Breast epithelium (tissue), 4 donors: ENCODE results near the gene ERC1. TPM values are rescaled to one million over a fixed set of nuclear protein-coding genes. Genes with fewer than 3 reads are reported as not detected.

Source experiments
- DNase-seq, 2 donors: peaks; one replicate each; pipeline ENCODE4 v3.0.0-alpha.2; 2019; ENCODE audit warnings: low spot score in 2 of 2
- H3K27ac ChIP-seq, 2 donors: fragments of 200-600 bp; sonication (generic) in 1 of 2; one replicate each; pipeline ENCODE4 v1.5.1; 2016 to 2019; ENCODE audit warnings: mild to moderate bottlenecking in 1 of 2
- H3K27me3 ChIP-seq, 2 donors: fragments of 200-600 bp; sonication (generic) in 1 of 2; one replicate each; pipeline versions ENCODE4 v1.5.1 to v1.6.0; 2017 to 2019; ENCODE audit warnings: control low read depth in 1 of 2, mild to moderate bottlenecking in 1 of 2
- H3K36me3 ChIP-seq: fragments of 200-600 bp; one replicate; pipeline ENCODE4 v1.5.1; 2019
- H3K4me1 ChIP-seq, 2 donors: fragments of 200-600 bp; sonication (generic); one replicate each; pipeline ENCODE4 v1.5.1; 2016 to 2019; ENCODE audit warnings: control low read depth in 1 of 2
- H3K4me3 ChIP-seq, 3 donors: fragments of 200-600 bp; sonication (generic); 1 replicate in 2 of 3; 2 replicates in 1 of 3; pipeline ENCODE4 v1.5.1; 2016 to 2019; ENCODE audit warnings: mild to moderate bottlenecking in 3 of 3, moderate library complexity in 2 of 3
- H3K9me3 ChIP-seq, 2 donors: fragments of 200-600 bp; sonication (generic) in 1 of 2; one replicate each; pipeline ENCODE4 v1.5.1; 2016 to 2019; ENCODE audit warnings: control low read depth in 1 of 2
- CTCF ChIP-seq, 3 donors: fragments of 450-650 bp; IDR thresholded peaks; one replicate each; pipeline ENCODE4 v1.5.1; 2016 to 2017; ENCODE audit warnings: antibody characterized with exemption in 3 of 3, mild to moderate bottlenecking in 3 of 3, moderate library complexity in 3 of 3
- POLR2A ChIP-seq: fragments of 450-650 bp; IDR thresholded peaks from one replicate; pipeline ENCODE4 v1.6.1; 2016; ENCODE audit warnings: antibody characterized with exemption, mild to moderate bottlenecking, moderate library complexity
- POLR2AphosphoS5 ChIP-seq, 3 donors: sonication (generic); formaldehyde crosslinking; IDR thresholded peaks; one replicate each; pipeline ENCODE4 v1.6.1; 2017; ENCODE audit warnings: antibody characterized with exemption in 3 of 3
- intact Hi-C: fragments of 100-400 bp; cut with DNase I; formaldehyde crosslinking; loops from one replicate; pipeline ENCODE4 v1.15.1; 2023; ENCODE audit warnings: low total_unique reads
- total RNA-seq, 3 donors: library from RNA; depleted of rRNA; stranded (reverse); fragments of >200 nt; gene quantifications; one replicate each; pipeline ENCODE4 v1.1.0, GENCODE V29; 2016

Gene ERC1
- total RNA-seq, 3 donors from 2014 or later = 47.4 to 63.4 (median 52.8) TPM

GRCh38 chr12:1107669-1108068 is 116.6 kb downstream of the ERC1 start:
- no peaks in the 10 kb centered on the region for H3K9me3 ChIP-seq
- H3K36me3 ChIP-seq = no peaks in the 10 kb centered on the region
- no peak for TF ChIP-seq POLR2AphosphoS5 (IDR thresholded peaks at IDR 0.05)
- no peak for TF ChIP-seq POLR2A
- no peak for TF ChIP-seq CTCF (IDR thresholded peaks at IDR 0.05)
- intact Hi-C loops = loop anchor here (5.0 kb wide), 1 partner anchor 845 kb away; no protein-coding TSS in a partner anchor
- H3K27ac ChIP-seq = no peak overlapping the region
- no peaks in the 10 kb centered on the region for H3K27me3 ChIP-seq
- no peaks in the 10 kb centered on the region for H3K4me1 ChIP-seq
- no peak for DNase-seq
- no peak overlapping the region for H3K4me3 ChIP-seq

GRCh38 chr12:1108276-1108675 is 117.3 kb downstream of the ERC1 start:
- intact Hi-C loops = loop anchor here (5.0 kb wide), 1 partner anchor 844 kb away; no protein-coding TSS in a partner anchor
- no peak for DNase-seq
- no peaks in the 10 kb centered on the region for H3K27me3 ChIP-seq
- H3K4me3 ChIP-seq = no peak overlapping the region
- H3K4me1 ChIP-seq = no peaks in the 10 kb centered on the region
- no peaks in the 10 kb centered on the region for H3K36me3 ChIP-seq
- H3K27ac ChIP-seq = no peak overlapping the region
- TF ChIP-seq POLR2A (no peak), POLR2AphosphoS5 (IDR thresholded peaks at IDR 0.05) (no peak), CTCF (IDR thresholded peaks at IDR 0.05) (no peak)
- H3K9me3 ChIP-seq = no peaks in the 10 kb centered on the region

- no peaks in the 10 kb centered on the region for H3K36me3 ChIP-seq
- no peaks in the 10 kb centered on the region for H3K4me1 ChIP-seq
- intact Hi-C loops = no loop called here
- no peak overlapping the region for H3K4me3 ChIP-seq
- no peak overlapping the region for H3K27ac ChIP-seq
- H3K9me3 ChIP-seq = no peaks in the 10 kb centered on the region
- H3K27me3 ChIP-seq = no peaks in the 10 kb centered on the region
- TF ChIP-seq CTCF (IDR thresholded peaks at IDR 0.05) (no peak), POLR2A (no peak), POLR2AphosphoS5 (IDR thresholded peaks at IDR 0.05) (no peak)
- DNase-seq = no peak
Observed at GRCh38 chr12:1115484-1116231, 124.6 kb downstream of the ERC1 start.

GRCh38 chr12:1117371-1117770 is 126.3 kb downstream of the ERC1 start:
- TF ChIP-seq POLR2AphosphoS5 (IDR thresholded peaks at IDR 0.05) (no peak), POLR2A (no peak), CTCF (IDR thresholded peaks at IDR 0.05) (no peak)
- H3K27me3 ChIP-seq = no peaks in the 10 kb centered on the region
- no peak for DNase-seq
- H3K36me3 ChIP-seq = no peaks in the 10 kb centered on the region
- H3K4me3 ChIP-seq = no peak overlapping the region
- no peaks in the 10 kb centered on the region for H3K4me1 ChIP-seq
- intact Hi-C loops = no loop called here
- no peaks in the 10 kb centered on the region for H3K9me3 ChIP-seq
- no peak overlapping the region for H3K27ac ChIP-seq

GRCh38 chr12:1117970-1118563 is 127.0 kb downstream of the ERC1 start:
- H3K27ac ChIP-seq = no peak overlapping the region
- no peaks in the 10 kb centered on the region for H3K27me3 ChIP-seq
- intact Hi-C loops = no loop called here
- no peaks in the 10 kb centered on the region for H3K36me3 ChIP-seq
- no peak overlapping the region for H3K4me3 ChIP-seq
- H3K9me3 ChIP-seq = no peaks in the 10 kb centered on the region
- H3K4me1 ChIP-seq = no peaks in the 10 kb centered on the region
- TF ChIP-seq CTCF (IDR thresholded peaks at IDR 0.05) = peak; percentile 58 to 89 (median 86)
- TF ChIP-seq POLR2AphosphoS5 (IDR thresholded peaks at IDR 0.05) = no peak
- peak; percentile 60 to 70 for DNase-seq
